ENCODE results near the gene SGCA. TPM values are rescaled to one million over a fixed set of nuclear protein-coding genes. Genes with fewer than 3 reads are reported as not detected.

Gene SGCA
- total RNA-seq, 2 experiments from 2014 or later = 0.57 to 1.1 TPM

DNA sequence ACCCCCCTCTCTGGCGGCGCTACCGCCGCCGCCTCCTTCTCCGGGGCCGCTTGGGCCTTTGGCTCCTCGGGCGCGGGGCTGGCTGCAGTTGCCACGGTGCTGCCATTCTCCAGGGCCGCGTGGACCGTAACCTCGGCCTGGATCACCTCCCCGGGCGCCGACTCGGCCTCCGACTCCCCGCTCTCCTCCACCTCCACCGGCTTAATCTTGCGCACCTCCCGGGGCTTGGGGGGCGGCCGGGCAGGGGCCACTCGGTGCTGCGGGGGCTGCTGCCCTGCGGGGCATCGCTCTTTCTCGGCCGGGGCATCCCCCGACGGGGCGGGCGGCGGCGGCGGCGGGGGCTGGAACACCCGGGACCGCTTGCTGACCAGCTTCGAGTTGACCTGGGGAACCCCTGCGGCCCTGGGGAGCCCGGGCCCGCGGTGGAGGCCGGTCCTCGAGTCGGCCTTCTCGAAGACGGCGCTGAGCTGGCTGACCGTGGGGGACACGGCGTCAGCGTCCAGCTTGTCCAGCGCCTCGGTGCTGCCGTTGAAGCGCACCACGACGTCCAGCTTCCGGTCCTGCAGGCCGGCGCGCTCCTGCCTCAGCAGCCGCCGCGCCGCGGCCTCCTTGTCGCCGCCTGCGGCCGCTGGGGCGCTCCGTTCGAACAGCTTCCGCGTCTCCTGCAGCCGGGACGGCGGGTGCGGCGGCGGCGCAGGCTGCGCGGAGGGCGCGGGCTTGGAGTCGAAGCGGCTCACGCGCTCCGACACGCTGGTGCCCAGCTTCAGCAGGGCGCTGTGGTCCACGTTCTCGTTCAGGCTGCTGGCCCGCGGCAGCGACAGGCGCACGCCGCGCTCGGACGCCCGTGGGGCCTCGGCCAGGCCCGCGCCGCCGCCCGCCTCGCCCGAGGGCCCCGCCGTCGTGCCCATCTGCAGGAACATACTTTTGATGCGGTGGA is 16.1 kb upstream of the SGCA start:
- peak overlapping the region; percentile 89 for H3K4me3 ChIP-seq (ENCODE audit: low read depth, low read length, poor library complexity, severe bottlenecking)
- no TSS peak for BruUV-seq (replicated peaks)
- H3K9me3 ChIP-seq (ENCODE audit: low read length) = no peaks in the 10 kb centered on the region
- peak; percentile 86 for DNase-seq (ENCODE audit: low spot score)
- intact Hi-C loops (cut with micrococcal nuclease; ENCODE audit: unreplicated experiment) = loop anchor here (2.0 to 10.0 kb wide), 2 partner anchors 55 to 475 kb away; partner anchors contain the start of genes PDK2 and SPOP
- H4K20me1 ChIP-seq (ENCODE audit: insufficient read depth, low read length) = peaks cover 22% of the 10 kb centered on the region
- H3K36me3 ChIP-seq (ENCODE audit: insufficient read depth, low read length) = peaks cover 43% of the 10 kb centered on the region
- no peak for TF ChIP-seq EZH2phosphoT487 (IDR thresholded peaks at IDR 0.05; ENCODE audit: borderline replicate concordance, low read depth, low read length)
- TF ChIP-seq, protein P1, sequence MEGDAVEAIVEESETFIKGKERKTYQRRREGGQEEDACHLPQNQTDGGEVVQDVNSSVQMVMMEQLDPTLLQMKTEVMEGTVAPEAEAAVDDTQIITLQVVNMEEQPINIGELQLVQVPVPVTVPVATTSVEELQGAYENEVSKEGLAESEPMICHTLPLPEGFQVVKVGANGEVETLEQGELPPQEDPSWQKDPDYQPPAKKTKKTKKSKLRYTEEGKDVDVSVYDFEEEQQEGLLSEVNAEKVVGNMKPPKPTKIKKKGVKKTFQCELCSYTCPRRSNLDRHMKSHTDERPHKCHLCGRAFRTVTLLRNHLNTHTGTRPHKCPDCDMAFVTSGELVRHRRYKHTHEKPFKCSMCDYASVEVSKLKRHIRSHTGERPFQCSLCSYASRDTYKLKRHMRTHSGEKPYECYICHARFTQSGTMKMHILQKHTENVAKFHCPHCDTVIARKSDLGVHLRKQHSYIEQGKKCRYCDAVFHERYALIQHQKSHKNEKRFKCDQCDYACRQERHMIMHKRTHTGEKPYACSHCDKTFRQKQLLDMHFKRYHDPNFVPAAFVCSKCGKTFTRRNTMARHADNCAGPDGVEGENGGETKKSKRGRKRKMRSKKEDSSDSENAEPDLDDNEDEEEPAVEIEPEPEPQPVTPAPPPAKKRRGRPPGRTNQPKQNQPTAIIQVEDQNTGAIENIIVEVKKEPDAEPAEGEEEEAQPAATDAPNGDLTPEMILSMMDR (conservative IDR thresholded peaks at IDR 0.05; ENCODE audit: low read length) = no peak
- ChIA-PET CTCF (ENCODE audit: unreplicated experiment) (no interaction called here), POLR2A (no interaction called here)
- H2AFZ ChIP-seq (ENCODE audit: low read length) = no peak overlapping the region
- H3K79me2 ChIP-seq (ENCODE audit: insufficient read depth, low read depth, low read length) = peaks cover 59% of the 10 kb centered on the region
- H3K4me1 ChIP-seq (ENCODE audit: insufficient read depth, low read length, poor library complexity, severe bottlenecking) = peaks cover 50% of the 10 kb centered on the region
- H3K4me2 ChIP-seq (ENCODE audit: low read length) = peak overlapping the region; percentile 95
- no peaks in the 10 kb centered on the region for H3K9me2 ChIP-seq (ENCODE audit: insufficient read depth, low read length)
- peak overlapping the region; percentile 87 for H3K27ac ChIP-seq (ENCODE audit: low read depth, low read length, poor library complexity, severe bottlenecking)

DNA sequence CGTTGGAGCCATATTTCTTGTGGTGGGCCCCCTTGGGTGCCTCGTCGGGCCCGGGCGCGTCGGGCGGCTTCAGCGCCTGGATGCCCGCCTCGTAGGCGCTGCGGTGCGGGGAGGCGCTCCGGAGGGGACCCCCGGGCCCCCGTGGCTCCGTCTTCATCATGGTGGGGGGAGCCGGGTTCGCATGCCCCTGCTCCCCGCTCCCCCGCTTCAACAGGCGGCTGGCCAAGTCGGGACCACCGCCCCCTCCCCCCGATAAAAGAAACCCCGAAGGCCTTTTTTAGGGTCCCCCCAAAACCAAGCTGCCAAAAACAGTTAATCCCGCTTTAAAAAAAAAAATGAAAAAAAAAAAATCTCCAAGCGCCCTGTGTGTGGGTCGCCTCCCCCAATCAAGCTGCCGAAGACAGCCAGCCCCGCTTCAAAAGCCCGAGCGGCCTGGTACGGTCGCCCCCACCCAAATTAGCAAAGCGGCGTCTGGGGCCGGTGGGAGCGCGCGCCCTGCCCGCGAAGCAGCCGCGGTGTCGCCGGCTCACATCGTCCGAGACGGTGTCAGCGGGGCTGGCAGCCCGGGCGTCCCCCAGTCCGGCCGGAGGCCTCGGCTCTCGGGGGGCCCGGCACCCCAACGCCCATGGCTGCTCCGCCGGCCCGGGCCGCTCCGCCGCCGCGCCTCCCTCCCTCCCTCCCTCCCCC is 15.3 kb upstream of the SGCA start, which contains the start of gene PPP1R9B:
Gene PPP1R9B (minus strand): TSS at position 324 of the 687 bp plus-strand sequence. CDS start 164 bp downstream, at position 160.
- POLR2A ChIA-PET = interaction anchor here (0.6 kb wide), 3 partner anchors 32 to 129 kb away, joined by 4 to 6 read pairs (median 4); no protein-coding TSS in a partner anchor
- peaks cover 50% of the 10 kb centered on the region for H3K4me1 ChIP-seq (ENCODE audit: insufficient read depth, low read length, poor library complexity, severe bottlenecking)
- H3K36me3 ChIP-seq (ENCODE audit: insufficient read depth, low read length) = peaks cover 35% of the 10 kb centered on the region
- peak; percentile 40 for DNase-seq (ENCODE audit: low spot score)
- no peak for TF ChIP-seq EZH2phosphoT487 (IDR thresholded peaks at IDR 0.05; ENCODE audit: borderline replicate concordance, low read depth, low read length)
- TF ChIP-seq, protein P1 (conservative IDR thresholded peaks at IDR 0.05; ENCODE audit: low read length) = no peak
- CTCF ChIA-PET (ENCODE audit: unreplicated experiment) = no interaction called here
- intact Hi-C loops (cut with micrococcal nuclease; ENCODE audit: unreplicated experiment) = loop anchor here (1.0 to 10.0 kb wide), 3 partner anchors 11 to 476 kb away; partner anchors contain the start of genes PDK2 and SPOP
- peaks cover 22% of the 10 kb centered on the region for H4K20me1 ChIP-seq (ENCODE audit: insufficient read depth, low read length)
- no peaks in the 10 kb centered on the region for H3K9me2 ChIP-seq (ENCODE audit: insufficient read depth, low read length)
- H2AFZ ChIP-seq (ENCODE audit: low read length) = peak within 1 kb of the TSS; percentile 64; the same call in 1 of the 2 replicates
- peak within 1 kb of the TSS; percentile 87 for H3K27ac ChIP-seq (ENCODE audit: low read depth, low read length, poor library complexity, severe bottlenecking)
- H3K4me2 ChIP-seq (ENCODE audit: low read length) = peak within 1 kb of the TSS; percentile 98
- H3K9me3 ChIP-seq (ENCODE audit: low read length) = no peaks in the 10 kb centered on the region
- peak within 1 kb of the TSS; percentile 89 for H3K4me3 ChIP-seq (ENCODE audit: low read depth, low read length, poor library complexity, severe bottlenecking)
- BruUV-seq (replicated peaks) = TSS peak; percentile 89
- peaks cover 53% of the 10 kb centered on the region for H3K79me2 ChIP-seq (ENCODE audit: insufficient read depth, low read depth, low read length)
